B cell (primary cell): ENCODE results near the gene ADGRD1. TPM values are rescaled to one million over a fixed set of nuclear protein-coding genes. Genes with fewer than 3 reads are reported as not detected.

Source experiments
- ATAC-seq: fragments of 200-7000 bp; cut with Tn5 transposase; one replicate; pipeline ENCODE4 v1.10.0; 2021; ENCODE audit warnings: low read depth, mild to moderate bottlenecking, moderate number of reproducible peaks, moderate library complexity
- CTCF ChIA-PET: fragments of 350-600 bp; sonication (Branson Sonifier 250); formaldehyde crosslinking; loops from one replicate; lab custom pipeline; 2021; ENCODE audit warnings: antibody characterized with exemption, inconsistent platforms; lab: Charles Lee
- POLR2A ChIA-PET: fragments of 350-600 bp; sonication (Branson Sonifier 250); formaldehyde crosslinking; loops from one replicate; lab custom pipeline; 2021; ENCODE audit warnings: antibody characterized with exemption; lab: Charles Lee
- DNase-seq: peaks from one replicate; pipeline ENCODE4 v3.0.0; 2013
- H2AFZ ChIP-seq: 2 replicates; pipeline ENCODE4 v1.6.1; 2012; ENCODE audit warnings: mild to moderate bottlenecking, low read depth, low read length; ENCODE audit not compliant: insufficient read depth, poor library complexity, severe bottlenecking
- H3K27ac ChIP-seq, 2 donors: 1 replicate in 1 of 2; 2 replicates in 1 of 2; pipeline ENCODE4 v1.5.1; 2012 to 2013; ENCODE audit warnings: low read length in 2 of 2, mild to moderate bottlenecking in 2 of 2, moderate library complexity in 1 of 2
- H3K27me3 ChIP-seq, 4 experiments: fragments of 200-600 bp in 1 of 4; sonication (generic) in 1 of 4; replicated peaks in 1 of 4; 1 replicate in 2 of 4; 2 replicates in 2 of 4; pipeline versions ENCODE4 v1.6.1 to v1.7.0; 2013 to 2016; ENCODE audit warnings: low read length in 3 of 4, mild to moderate bottlenecking in 2 of 4, mixed read lengths in 1 of 4, moderate library complexity in 1 of 4; ENCODE audit not compliant: insufficient read depth in 4 of 4, control insufficient read depth in 3 of 4; ENCODE audit errors: control extremely low read depth in 1 of 4
- H3K36me3 ChIP-seq, 2 experiments: replicated peaks in 1 of 2; 1 replicate in 1 of 2; 2 replicates in 1 of 2; pipeline versions ENCODE4 v1.6.1 to v1.7.1; 2013; ENCODE audit warnings: low read length in 1 of 2; ENCODE audit not compliant: insufficient read depth in 2 of 2, control insufficient read depth in 1 of 2; ENCODE audit errors: control extremely low read depth in 1 of 2, extremely low read depth in 1 of 2
- H3K4me1 ChIP-seq, 2 donors: fragments of 200-600 bp in 1 of 2; sonication (generic) in 1 of 2; 1 replicate in 1 of 2; 2 replicates in 1 of 2; pipeline versions ENCODE4 v1.5.1 to v1.6.1; 2013 to 2017; ENCODE audit warnings: low read length in 2 of 2; ENCODE audit not compliant: control insufficient read depth in 2 of 2, insufficient read depth in 2 of 2
- H3K4me2 ChIP-seq: replicated peaks from 2 replicates; pipeline ENCODE3; 2012; ENCODE audit warnings: mild to moderate bottlenecking, low read depth, low read length; ENCODE audit not compliant: poor library complexity, severe bottlenecking
- H3K4me3 ChIP-seq, 5 experiments: fragments of 200-600 bp in 1 of 5; sonication (generic) in 1 of 5; 1 replicate in 3 of 5; 2 replicates in 2 of 5; pipeline versions ENCODE4 v1.5.1 to v1.7.0; 2011 to 2016; ENCODE audit warnings: low read length in 4 of 5, mild to moderate bottlenecking in 4 of 5, low read depth in 2 of 5, control low read depth in 1 of 5, moderate library complexity in 1 of 5; ENCODE audit not compliant: insufficient read depth in 1 of 5; ENCODE audit errors: control extremely low read depth in 1 of 5, extremely low read depth in 1 of 5
- H3K79me2 ChIP-seq: fragments of 200-600 bp; sonication (generic); one replicate; pipeline ENCODE4 v1.6.0; 2016; ENCODE audit warnings: low read length; ENCODE audit not compliant: control insufficient read depth, insufficient read depth
- H3K9ac ChIP-seq: fragments of 200-600 bp; sonication (generic); 2 replicates; pipeline ENCODE4 v1.6.1; 2017; ENCODE audit warnings: mild to moderate bottlenecking, low read length, moderate library complexity
- H3K9me3 ChIP-seq, 3 donors: one replicate each; pipeline versions ENCODE4 v1.6.1 to v1.7.1; 2013; ENCODE audit warnings: low read length in 2 of 3; ENCODE audit not compliant: control insufficient read depth in 2 of 3, insufficient read depth in 1 of 3; ENCODE audit errors: control extremely low read depth in 1 of 3
- H4K20me1 ChIP-seq: 2 replicates; pipeline ENCODE4 v1.6.0; 2012; ENCODE audit warnings: mild to moderate bottlenecking, low read length; ENCODE audit not compliant: insufficient read depth, control insufficient read depth, poor library complexity, severe bottlenecking
- H3K27ac Mint-ChIP-seq: one replicate; pipeline ENCODE4 v1.8.0; 2021; ENCODE audit warnings: mixed read lengths
- H3K27me3 Mint-ChIP-seq: one replicate; pipeline ENCODE4 v1.8.0; 2021; ENCODE audit warnings: mixed read lengths
- H3K4me1 Mint-ChIP-seq: one replicate; pipeline ENCODE4 v1.8.0; 2021; ENCODE audit warnings: mixed read lengths
- H3K4me3 Mint-ChIP-seq: one replicate; pipeline ENCODE4 v1.8.0; 2021; ENCODE audit warnings: mixed read lengths
- H3K9me3 Mint-ChIP-seq: one replicate; pipeline ENCODE4 v1.8.0; 2022; ENCODE audit warnings: mixed read lengths; ENCODE audit not compliant: insufficient read depth
- EZH2 ChIP-seq: IDR thresholded peaks from 2 replicates; pipeline ENCODE4 v1.6.1; 2012; ENCODE audit warnings: borderline replicate concordance, low read depth, mild to moderate bottlenecking, moderate library complexity, low read length; ENCODE audit not compliant: insufficient read depth, poor library complexity, severe bottlenecking
- WGBS: methylation state at CpG from one replicate; pipeline ENCODE4 v1.1.5; 2013; ENCODE audit warnings: missing lambda C conversion rate; ENCODE audit not compliant: insufficient coverage; 5-methylcytosine and 5-hydroxymethylcytosine counted together
- intact Hi-C: fragments of 100-400 bp; cut with micrococcal nuclease; formaldehyde crosslinking; loops from one replicate; pipeline ENCODE4 v1.10.0; 2022
- polyA plus RNA-seq: library from polyadenylated mRNA; depleted of rRNA; stranded (reverse); fragments of >200 nt; gene quantifications from 2 replicates; pipeline ENCODE4 v1.2.3, GENCODE V29; 2012
- total RNA-seq, 2 donors: library from RNA; stranded (reverse); fragments of 120-200 nt in 1 of 2; gene quantifications; 1 replicate in 1 of 2; 2 replicates in 1 of 2; pipeline versions ENCODE4 v1.2.3 to v1.2.4, GENCODE V29; 2013 to 2022
- TF ChIP-seq, protein P1 (sequence below): fragments of 200-600 bp; IDR thresholded peaks from one replicate; pipeline ENCODE4 v1.8.0; 2022; ENCODE audit warnings: antibody characterized with exemption, mild to moderate bottlenecking

The ADGRD1 gene
- total and polyA plus RNA-seq, 2 donors (not counting 1 experiment from before 2014, with no cell fraction given) = 1.1 to 2.2 TPM

- Histone ChIP-seq H3K4me2 (peak overlapping the region; percentile 52), H3K4me3 (no peak overlapping the region), H4K20me1 (no peaks in the 10 kb centered on the region), H3K27ac (no peak overlapping the region), H2AFZ (peak overlapping the region; percentile 54), H3K4me1 (peaks cover 11 to 17% of the 10 kb centered on the region in 2 donors), H3K27me3 (peaks cover 0 to 8% (median 0%) of the 10 kb centered on the region in 4 experiments), H3K79me2 (no peaks in the 10 kb centered on the region), H3K9ac (peak overlapping the region; percentile 23), H3K9me3 (peaks cover 0 to 6% (median 0%) of the 10 kb centered on the region in 3 donors), H3K36me3 (no peaks in the 10 kb centered on the region)
- ATAC-seq (no peak), DNase-seq (no peak)
- POLR2A ChIA-PET = no interaction called here
- CTCF ChIA-PET = interaction anchor here (0.6 kb wide), 1 partner anchor 1017 kb away, joined by 4 read pairs; no protein-coding TSS in a partner anchor
- no peaks in the 10 kb centered on the region for H3K9me3 Mint-ChIP-seq
- H3K4me3 Mint-ChIP-seq = no peak overlapping the region
- WGBS = 3% methylated on average over 3 of the region's 5 CpGs
- no peak overlapping the region for H3K27ac Mint-ChIP-seq
- intact Hi-C loops = no loop called here
- H3K27me3 Mint-ChIP-seq = no peaks in the 10 kb centered on the region
- H3K4me1 Mint-ChIP-seq = peaks cover 16% of the 10 kb centered on the region
- TF ChIP-seq, protein P1, sequence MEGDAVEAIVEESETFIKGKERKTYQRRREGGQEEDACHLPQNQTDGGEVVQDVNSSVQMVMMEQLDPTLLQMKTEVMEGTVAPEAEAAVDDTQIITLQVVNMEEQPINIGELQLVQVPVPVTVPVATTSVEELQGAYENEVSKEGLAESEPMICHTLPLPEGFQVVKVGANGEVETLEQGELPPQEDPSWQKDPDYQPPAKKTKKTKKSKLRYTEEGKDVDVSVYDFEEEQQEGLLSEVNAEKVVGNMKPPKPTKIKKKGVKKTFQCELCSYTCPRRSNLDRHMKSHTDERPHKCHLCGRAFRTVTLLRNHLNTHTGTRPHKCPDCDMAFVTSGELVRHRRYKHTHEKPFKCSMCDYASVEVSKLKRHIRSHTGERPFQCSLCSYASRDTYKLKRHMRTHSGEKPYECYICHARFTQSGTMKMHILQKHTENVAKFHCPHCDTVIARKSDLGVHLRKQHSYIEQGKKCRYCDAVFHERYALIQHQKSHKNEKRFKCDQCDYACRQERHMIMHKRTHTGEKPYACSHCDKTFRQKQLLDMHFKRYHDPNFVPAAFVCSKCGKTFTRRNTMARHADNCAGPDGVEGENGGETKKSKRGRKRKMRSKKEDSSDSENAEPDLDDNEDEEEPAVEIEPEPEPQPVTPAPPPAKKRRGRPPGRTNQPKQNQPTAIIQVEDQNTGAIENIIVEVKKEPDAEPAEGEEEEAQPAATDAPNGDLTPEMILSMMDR = no peak
- no peak for TF ChIP-seq EZH2
Observed at GRCh38 chr12:131093604-131093955, 139.9 kb downstream of the ADGRD1 start.

DNA sequence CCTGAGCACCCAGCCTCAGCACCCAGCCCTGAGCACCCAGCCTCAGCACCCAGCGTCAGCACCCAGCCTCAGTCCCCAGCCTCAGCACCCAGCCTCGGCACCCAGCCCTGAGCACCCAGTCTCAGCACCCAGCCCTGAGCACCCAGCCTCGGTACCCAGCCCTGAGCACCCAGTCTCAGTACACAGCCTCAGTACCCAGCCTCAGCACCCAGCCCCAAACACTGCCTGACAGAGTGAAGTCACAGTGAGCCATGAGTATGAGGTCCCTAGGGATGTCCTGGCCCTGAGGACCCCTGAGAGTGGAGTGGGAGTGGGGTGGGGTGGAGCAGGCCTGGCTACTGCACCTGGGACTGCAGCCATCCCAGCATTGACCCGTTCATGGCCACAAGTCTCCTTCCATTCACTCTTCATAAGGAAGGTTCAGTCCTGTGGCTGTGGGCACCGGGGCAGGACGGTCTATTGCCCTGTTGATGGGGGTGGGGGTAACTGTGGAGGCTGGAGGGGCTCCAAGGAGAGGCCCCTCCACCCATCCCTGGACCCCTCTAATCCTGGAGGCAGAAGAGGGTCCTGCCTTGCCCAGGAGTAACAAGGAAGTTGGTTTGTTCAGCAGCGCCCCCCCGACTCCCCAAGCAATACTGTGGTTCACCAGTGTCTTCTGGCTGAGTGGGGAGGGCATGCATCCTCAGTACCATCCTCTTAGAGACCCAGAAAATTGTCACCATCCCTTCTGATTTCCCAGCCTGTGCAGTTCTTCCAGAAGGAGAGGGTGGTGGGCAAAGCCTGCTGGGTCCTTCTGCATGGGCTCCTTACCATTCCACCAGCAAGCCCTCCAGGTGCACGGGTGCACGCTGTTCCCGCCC is 140.5 kb downstream of the ADGRD1 start:
- peaks cover 16% of the 10 kb centered on the region for H3K4me1 Mint-ChIP-seq
- Histone ChIP-seq H3K36me3 (no peaks in the 10 kb centered on the region), H3K4me1 (peaks cover 11 to 17% of the 10 kb centered on the region in 2 donors), H3K9ac (no peak overlapping the region), H3K4me2 (no peak overlapping the region), H3K9me3 (peaks cover 0 to 6% (median 0%) of the 10 kb centered on the region in 3 donors), H3K27ac (no peak overlapping the region), H3K27me3 (peaks cover 0 to 8% (median 0%) of the 10 kb centered on the region in 4 experiments), H3K4me3 (no peak overlapping the region), H2AFZ (no peak overlapping the region), H3K79me2 (no peaks in the 10 kb centered on the region), H4K20me1 (no peaks in the 10 kb centered on the region)
- CTCF ChIA-PET = interaction anchor here (2.6 kb wide), 1 partner anchor 11 kb away, joined by 8 read pairs; no protein-coding TSS in a partner anchor
- 94% methylated on average over 7 of the region's 11 CpGs for WGBS
- no peak overlapping the region for H3K27ac Mint-ChIP-seq
- no peak overlapping the region for H3K4me3 Mint-ChIP-seq
- no peaks in the 10 kb centered on the region for H3K9me3 Mint-ChIP-seq
- no peaks in the 10 kb centered on the region for H3K27me3 Mint-ChIP-seq
- POLR2A ChIA-PET = no interaction called here
- ATAC-seq (no peak), DNase-seq (no peak)
- intact Hi-C loops = no loop called here
- no peak for TF ChIP-seq EZH2
- TF ChIP-seq, protein P1 = no peak
